ENCODE measurements around the gene KRABD2.
"Not testable (repeated sequence)": the region's sequence is repeated elsewhere in the genome, so short reads cannot be mapped to it uniquely, and the experiment has no call there.

Gene KRABD2

DNA sequence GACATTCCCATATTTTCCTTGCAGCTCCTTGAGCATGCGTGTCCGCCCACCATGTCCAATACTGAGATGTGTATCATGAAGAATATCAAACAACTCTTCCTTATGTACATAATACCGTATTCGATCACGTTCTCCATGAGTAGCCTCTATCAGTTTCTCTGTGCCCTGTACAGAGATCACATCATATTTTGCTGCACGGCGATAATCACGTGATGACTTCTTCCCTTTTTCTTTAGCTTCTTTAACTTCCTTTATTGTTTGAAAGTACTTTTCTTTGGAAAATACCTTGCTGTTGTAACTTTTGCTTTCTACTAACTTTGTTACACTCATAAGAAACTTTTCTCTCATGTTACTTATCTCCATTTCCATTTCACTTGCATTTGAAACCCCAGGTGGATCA is 6.6 kb downstream of the KRABD2 start:
- Mint-ChIP-seq H3K9me3 (no peaks in the 10 kb centered on the region), H3K4me1 (peaks cover 7% of the 10 kb centered on the region), H3K4me3 (no peak overlapping the region), H3K36me3 (ENCODE audit: insufficient read depth) (peaks cover 11% of the 10 kb centered on the region), H3K27me3 (no peaks in the 10 kb centered on the region), H3K27ac (ENCODE audit: low read depth) (peak overlapping the region; percentile 50)
- DNase-seq (ENCODE audit: low spot score in 2 of 2) = no peak
- ATAC-seq (replicated peaks; ENCODE audit: extremely low read depth, poor library complexity, severe bottlenecking) = no peak

DNA sequence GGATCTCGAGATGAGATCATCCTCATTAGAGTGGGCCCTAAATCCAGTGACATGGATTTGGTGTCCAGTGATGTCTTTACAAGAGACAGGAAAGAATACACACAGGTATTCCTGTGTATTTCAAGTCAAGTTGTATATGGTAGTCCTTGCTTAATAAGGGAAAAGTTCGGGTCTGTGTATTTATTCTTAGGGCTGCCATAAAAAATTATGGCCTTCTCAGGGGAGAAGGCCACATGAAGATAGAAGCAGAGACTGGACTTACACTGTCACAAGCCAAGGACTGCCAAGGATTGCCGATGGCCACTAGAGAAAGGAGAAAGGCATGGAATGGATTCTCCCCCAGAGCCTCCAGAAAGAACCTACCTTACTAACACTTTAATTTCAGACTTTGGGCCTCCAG is 8.3 kb downstream of the KRABD2 start:
- H3K9me3 Mint-ChIP-seq = no peaks in the 10 kb centered on the region
- no peak overlapping the region for H3K4me3 Mint-ChIP-seq
- DNase-seq (ENCODE audit: low spot score in 2 of 2) (no peak), ATAC-seq (replicated peaks; ENCODE audit: extremely low read depth, poor library complexity, severe bottlenecking) (no peak)
- H3K36me3 Mint-ChIP-seq (ENCODE audit: insufficient read depth) = peaks cover 11% of the 10 kb centered on the region
- H3K27ac Mint-ChIP-seq (ENCODE audit: low read depth) = no peak overlapping the region
- H3K27me3 Mint-ChIP-seq = no peaks in the 10 kb centered on the region
- peaks cover 7% of the 10 kb centered on the region for H3K4me1 Mint-ChIP-seq

- no peak overlapping the region for H3K4me3 Mint-ChIP-seq
- peaks cover 10% of the 10 kb centered on the region for H3K36me3 Mint-ChIP-seq (ENCODE audit: insufficient read depth)
- no peak overlapping the region for H3K27ac Mint-ChIP-seq (ENCODE audit: low read depth)
Observed at GRCh38 chr17:8366231-8366630, 10.3 kb downstream of the KRABD2 start.

GRCh38 chr17:8365143-8365542 is 11.4 kb downstream of the KRABD2 start:
- Mint-ChIP-seq H3K36me3 (ENCODE audit: insufficient read depth) (peaks cover 8% of the 10 kb centered on the region), H3K4me1 (peaks cover 12% of the 10 kb centered on the region), H3K9me3 (no peaks in the 10 kb centered on the region), H3K27ac (ENCODE audit: low read depth) (no peak overlapping the region), H3K4me3 (no peak overlapping the region), H3K27me3 (no peaks in the 10 kb centered on the region)
- no peak for DNase-seq (ENCODE audit: low spot score in 2 of 2)
- ATAC-seq (replicated peaks; ENCODE audit: extremely low read depth, poor library complexity, severe bottlenecking) = no peak

More at GRCh38 chr17:8366231-8366630, 10.3 kb downstream of the KRABD2 start:
- no peak for DNase-seq (ENCODE audit: low spot score in 2 of 2)
- Mint-ChIP-seq H3K4me1 (peaks cover 7% of the 10 kb centered on the region), H3K27me3 (no peaks in the 10 kb centered on the region), H3K9me3 (no peaks in the 10 kb centered on the region)
- ATAC-seq (replicated peaks; ENCODE audit: extremely low read depth, poor library complexity, severe bottlenecking) = no peak

- Mint-ChIP-seq H3K4me1 (peaks cover 15% of the 10 kb centered on the region), H3K27me3 (no peaks in the 10 kb centered on the region), H3K36me3 (ENCODE audit: insufficient read depth) (no peaks in the 10 kb centered on the region), H3K27ac (ENCODE audit: low read depth) (no peak overlapping the region), H3K4me3 (no peak overlapping the region), H3K9me3 (no peaks in the 10 kb centered on the region)
- ATAC-seq (replicated peaks; ENCODE audit: extremely low read depth, poor library complexity, severe bottlenecking) (no peak), DNase-seq (ENCODE audit: low spot score in 2 of 2) (no peak)
Observed at GRCh38 chr17:8362651-8363332, 13.7 kb downstream of the KRABD2 start.

DNA sequence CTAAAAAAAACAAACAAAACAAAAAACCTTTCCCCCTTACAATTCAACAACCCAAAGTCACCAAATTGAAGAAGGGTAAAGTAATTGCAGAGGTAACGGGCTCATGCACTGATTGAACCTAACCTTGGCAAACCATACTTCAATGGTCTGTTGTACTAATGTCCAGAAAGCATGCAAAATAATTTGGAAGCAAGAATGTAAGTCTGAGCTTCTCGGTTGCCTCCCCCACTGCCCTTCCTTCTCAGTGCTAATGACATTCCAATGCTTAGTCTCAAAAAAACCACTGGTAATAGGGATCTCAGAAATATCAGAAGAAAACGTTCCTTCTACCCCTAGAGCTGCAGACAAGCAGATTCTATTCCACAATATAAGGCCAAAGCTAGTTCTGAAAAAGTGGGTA is 15.8 kb downstream of the KRABD2 start:
- ATAC-seq (replicated peaks; ENCODE audit: extremely low read depth, poor library complexity, severe bottlenecking) (no peak), DNase-seq (ENCODE audit: low spot score in 2 of 2) (no peak)
- Mint-ChIP-seq H3K27ac (ENCODE audit: low read depth) (no peak overlapping the region), H3K4me3 (no peak overlapping the region), H3K9me3 (no peaks in the 10 kb centered on the region), H3K27me3 (no peaks in the 10 kb centered on the region), H3K4me1 (peaks cover 15% of the 10 kb centered on the region), H3K36me3 (ENCODE audit: insufficient read depth) (no peaks in the 10 kb centered on the region)

- no peak overlapping the region for H3K27ac Mint-ChIP-seq (ENCODE audit: low read depth)
- H3K27me3 Mint-ChIP-seq = no peaks in the 10 kb centered on the region
- ATAC-seq (replicated peaks; ENCODE audit: extremely low read depth, poor library complexity, severe bottlenecking) (no peak), DNase-seq (ENCODE audit: low spot score in 2 of 2) (no peak)
- H3K9me3 Mint-ChIP-seq = no peaks in the 10 kb centered on the region
- H3K4me3 Mint-ChIP-seq = no peak overlapping the region
- no peaks in the 10 kb centered on the region for H3K36me3 Mint-ChIP-seq (ENCODE audit: insufficient read depth)
- peaks cover 15% of the 10 kb centered on the region for H3K4me1 Mint-ChIP-seq
Observed at GRCh38 chr17:8360260-8360659, 16.2 kb downstream of the KRABD2 start.

DNA sequence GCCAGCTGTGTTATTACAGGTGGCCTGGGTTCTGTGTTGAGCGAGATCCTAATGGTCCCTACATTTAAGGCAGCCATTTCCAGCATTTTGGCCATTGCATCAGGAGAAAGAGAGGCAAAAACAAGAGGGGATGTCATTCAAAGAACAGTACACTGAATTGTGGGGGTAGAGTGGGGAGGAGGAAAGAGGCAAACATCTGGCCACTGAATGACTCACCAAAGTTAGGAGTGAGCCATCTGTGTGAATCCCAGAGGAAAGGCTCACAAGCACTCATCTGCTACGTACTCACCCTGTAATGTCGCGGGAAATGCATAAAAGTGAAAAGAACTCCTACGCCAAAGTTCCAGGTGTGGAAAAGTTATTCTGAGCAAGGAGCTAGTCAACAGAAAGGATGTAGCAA is 16.7 kb downstream of the KRABD2 start:
- no peak for ATAC-seq (replicated peaks; ENCODE audit: extremely low read depth, poor library complexity, severe bottlenecking)
- no peaks in the 10 kb centered on the region for H3K36me3 Mint-ChIP-seq (ENCODE audit: insufficient read depth)

GRCh38 chr17:8357910-8358309 is 18.6 kb downstream of the KRABD2 start:
- Mint-ChIP-seq H3K4me3 (no peak overlapping the region), H3K9me3 (no peaks in the 10 kb centered on the region), H3K27me3 (peaks cover 10% of the 10 kb centered on the region), H3K36me3 (ENCODE audit: insufficient read depth) (no peaks in the 10 kb centered on the region), H3K27ac (ENCODE audit: low read depth) (no peak overlapping the region), H3K4me1 (peaks cover 15% of the 10 kb centered on the region)
- ATAC-seq (replicated peaks; ENCODE audit: extremely low read depth, poor library complexity, severe bottlenecking) (no peak), DNase-seq (ENCODE audit: low spot score in 2 of 2) (no peak)

More for the DNA sequence above, 16.7 kb downstream of the KRABD2 start:
- no peaks in the 10 kb centered on the region for H3K9me3 Mint-ChIP-seq
- no peak overlapping the region for H3K27ac Mint-ChIP-seq (ENCODE audit: low read depth)
- no peak for DNase-seq (ENCODE audit: low spot score in 2 of 2)
- H3K4me3 Mint-ChIP-seq = no peak overlapping the region
- H3K27me3 Mint-ChIP-seq = no peaks in the 10 kb centered on the region
- H3K4me1 Mint-ChIP-seq = peaks cover 15% of the 10 kb centered on the region

GRCh38 chr17:8354236-8354635 is 22.3 kb downstream of the KRABD2 start:
- DNase-seq (ENCODE audit: low spot score in 2 of 2) = no peak

GRCh38 chr17:8353736-8354135 is 22.8 kb downstream of the KRABD2 start:
- Mint-ChIP-seq H3K36me3 (ENCODE audit: insufficient read depth) (no peaks in the 10 kb centered on the region), H3K9me3 (no peaks in the 10 kb centered on the region), H3K27me3 (peaks cover 26% of the 10 kb centered on the region), H3K4me3 (no peak overlapping the region), H3K27ac (ENCODE audit: low read depth) (no peak overlapping the region), H3K4me1 (no peaks in the 10 kb centered on the region)
- no peak for DNase-seq (ENCODE audit: low spot score in 2 of 2)
- no peak for ATAC-seq (replicated peaks; ENCODE audit: extremely low read depth, poor library complexity, severe bottlenecking)

More at GRCh38 chr17:8354236-8354635, 22.3 kb downstream of the KRABD2 start:
- Mint-ChIP-seq H3K36me3 (ENCODE audit: insufficient read depth) (no peaks in the 10 kb centered on the region), H3K4me3 (no peak overlapping the region), H3K4me1 (no peaks in the 10 kb centered on the region), H3K27ac (ENCODE audit: low read depth) (no peak overlapping the region), H3K9me3 (no peaks in the 10 kb centered on the region), H3K27me3 (peaks cover 25% of the 10 kb centered on the region)
- ATAC-seq (replicated peaks; ENCODE audit: extremely low read depth, poor library complexity, severe bottlenecking) = no peak

DNA sequence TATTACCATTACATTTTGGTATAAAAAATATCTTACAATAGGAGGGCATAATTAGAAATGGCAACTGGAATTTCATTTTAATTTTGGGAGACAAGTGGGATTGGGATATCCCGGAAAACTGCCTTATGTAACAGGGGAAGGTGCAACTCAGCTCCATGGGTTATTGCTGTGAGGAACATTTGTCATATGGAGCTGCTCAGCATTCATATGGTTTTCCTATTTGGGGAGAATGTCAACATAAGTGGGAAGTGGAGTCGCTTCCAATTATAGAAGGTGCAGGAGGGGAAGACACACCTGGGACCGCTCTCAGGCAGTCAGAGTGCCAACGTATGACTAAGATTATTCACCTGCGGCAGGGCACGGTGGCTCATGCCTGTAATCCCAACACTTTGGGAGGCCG is 26.2 kb downstream of the KRABD2 start:
- H3K27ac Mint-ChIP-seq (ENCODE audit: low read depth) = no peak overlapping the region
- H3K9me3 Mint-ChIP-seq = no peaks in the 10 kb centered on the region
- DNase-seq (ENCODE audit: low spot score in 2 of 2) (no peak), ATAC-seq (replicated peaks; ENCODE audit: extremely low read depth, poor library complexity, severe bottlenecking) (no peak)
- H3K36me3 Mint-ChIP-seq (ENCODE audit: insufficient read depth) = no peaks in the 10 kb centered on the region
- peaks cover 50% of the 10 kb centered on the region for H3K27me3 Mint-ChIP-seq
- no peak overlapping the region for H3K4me3 Mint-ChIP-seq
- H3K4me1 Mint-ChIP-seq = no peaks in the 10 kb centered on the region

DNA sequence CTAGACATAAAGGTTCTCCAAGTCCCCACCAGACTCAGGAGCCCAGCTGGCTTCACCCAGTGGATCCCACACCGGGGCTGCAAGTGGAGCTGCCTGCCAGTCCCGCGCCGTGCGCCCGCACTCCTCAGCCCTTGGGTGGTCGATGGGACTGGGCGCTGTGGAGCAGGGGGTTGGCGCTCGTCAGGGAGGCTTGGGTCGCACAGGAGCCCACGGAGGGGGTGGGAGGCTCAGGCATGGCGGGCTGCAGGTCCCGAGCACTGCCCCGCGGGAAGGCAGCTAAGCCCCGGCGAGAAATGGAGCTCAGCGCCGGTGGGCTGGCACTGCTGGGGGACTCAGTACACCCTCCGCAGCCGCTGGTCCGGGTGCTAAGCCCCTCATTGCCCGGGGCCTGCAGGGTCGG is 29.5 kb downstream of the KRABD2 start:
- H3K4me1 Mint-ChIP-seq; DNase-seq (ENCODE audit: low spot score in 2 of 2); H3K9me3 Mint-ChIP-seq; H3K36me3 Mint-ChIP-seq (ENCODE audit: insufficient read depth); ATAC-seq (replicated peaks; ENCODE audit: extremely low read depth, poor library complexity, severe bottlenecking); H3K4me3 Mint-ChIP-seq; H3K27ac Mint-ChIP-seq (ENCODE audit: low read depth): not testable (repeated sequence)
- peaks cover 47% of the 10 kb centered on the region for H3K27me3 Mint-ChIP-seq
